H9 (cell line): Measurements from ENCODE around the gene CXCL9. TPM values are rescaled to one million over a fixed set of nuclear protein-coding genes. Genes with fewer than 3 reads are reported as not detected.

Experiments
- DNase-seq: peaks from one replicate; pipeline ENCODE4 v3.0.0-alpha.2; 2017
- H2AFZ ChIP-seq: one replicate; pipeline ENCODE4 v1.6.1; 2013; ENCODE audit warnings: mild to moderate bottlenecking, low read length, control low read depth, moderate library complexity
- H2AK5ac ChIP-seq: 2 replicates; pipeline ENCODE4 v1.6.1; 2013; ENCODE audit warnings: low read length, control low read depth, mixed read lengths; ENCODE audit not compliant: insufficient read length
- H2BK120ac ChIP-seq: one replicate; pipeline ENCODE4 v1.6.1; 2013; ENCODE audit warnings: low read depth, mild to moderate bottlenecking, low read length, control low read depth, inconsistent platforms; ENCODE audit not compliant: poor library complexity, severe bottlenecking
- H2BK12ac ChIP-seq: 2 replicates; pipeline ENCODE4 v1.6.1; 2013; ENCODE audit warnings: low read length, control low read depth, mixed read lengths, low read depth; ENCODE audit not compliant: insufficient read length
- H2BK15ac ChIP-seq: 2 replicates; pipeline ENCODE4 v1.6.1; 2013; ENCODE audit warnings: low read depth, low read length, control low read depth
- H2BK20ac ChIP-seq: one replicate; pipeline ENCODE4 v1.6.1; 2013; ENCODE audit warnings: low read depth, mild to moderate bottlenecking, low read length, control low read depth, inconsistent platforms; ENCODE audit not compliant: poor library complexity, severe bottlenecking
- H2BK5ac ChIP-seq: 2 replicates; pipeline ENCODE4 v1.6.1; 2013; ENCODE audit warnings: low read length, control low read depth, mixed read lengths; ENCODE audit not compliant: insufficient read length
- H3K14ac ChIP-seq: 2 replicates; pipeline ENCODE4 v1.6.1; 2013; ENCODE audit warnings: low read length, control low read depth; ENCODE audit not compliant: insufficient read depth
- H3K18ac ChIP-seq: 2 replicates; pipeline ENCODE4 v1.6.1; 2013; ENCODE audit warnings: low read depth, mild to moderate bottlenecking, mixed read lengths, low read length, control low read depth; ENCODE audit not compliant: insufficient read length
- H3K23ac ChIP-seq: 2 replicates; pipeline ENCODE4 v1.6.1; 2013; ENCODE audit warnings: low read length, control low read depth, mixed read lengths, low read depth; ENCODE audit not compliant: insufficient read length
- H3K23me2 ChIP-seq: 2 replicates; pipeline ENCODE4 v1.6.1; 2013; ENCODE audit warnings: low read depth, mild to moderate bottlenecking, mixed read lengths, low read length, control low read depth; ENCODE audit not compliant: insufficient read length, poor library complexity, severe bottlenecking
- H3K27ac ChIP-seq: 2 replicates; pipeline ENCODE4 v1.5.1; 2013; ENCODE audit warnings: low read length, control low read depth, mixed read lengths, low read depth; ENCODE audit not compliant: insufficient read length
- H3K27me3 ChIP-seq: 2 replicates; pipeline ENCODE4 v1.6.1; 2013; ENCODE audit warnings: low read length, control low read depth, inconsistent platforms; ENCODE audit not compliant: insufficient read depth
- H3K4ac ChIP-seq: 2 replicates; pipeline ENCODE4 v1.6.1; 2013; ENCODE audit warnings: low read depth, mild to moderate bottlenecking, control low read depth, inconsistent platforms, low read length, moderate library complexity
- H3K4me1 ChIP-seq: 2 replicates; pipeline ENCODE4 v1.6.1; 2013; ENCODE audit warnings: low read length, control low read depth, inconsistent platforms; ENCODE audit not compliant: insufficient read depth
- H3K4me2 ChIP-seq: 2 replicates; pipeline ENCODE4 v1.6.1; 2013; ENCODE audit warnings: low read length, control low read depth, mixed read lengths; ENCODE audit not compliant: insufficient read length, insufficient read depth
- H3K56ac ChIP-seq: 2 replicates; pipeline ENCODE4 v1.6.1; 2013; ENCODE audit warnings: low read depth, mild to moderate bottlenecking, mixed read lengths, low read length, control low read depth; ENCODE audit not compliant: insufficient read length
- H3K79me1 ChIP-seq: 2 replicates; pipeline ENCODE4 v1.6.1; 2013; ENCODE audit warnings: low read depth, mild to moderate bottlenecking, moderate library complexity, low read length, control low read depth, inconsistent platforms; ENCODE audit not compliant: insufficient read depth, poor library complexity, severe bottlenecking
- H3K79me2 ChIP-seq: 2 replicates; pipeline ENCODE4 v1.6.1; 2013; ENCODE audit warnings: low read length, control low read depth, inconsistent platforms; ENCODE audit not compliant: insufficient read depth
- H3K9ac ChIP-seq: 2 replicates; pipeline ENCODE4 v1.6.1; 2013; ENCODE audit warnings: low read length, control low read depth, mixed read lengths; ENCODE audit not compliant: insufficient read length; ENCODE audit errors: extremely low read depth
- H3K9me3 ChIP-seq: one replicate; pipeline ENCODE4 v1.6.1; 2013; ENCODE audit warnings: low read depth, low read length, inconsistent platforms; ENCODE audit not compliant: control insufficient read depth
- H3T11ph ChIP-seq: one replicate; pipeline ENCODE4 v1.6.1; 2013; ENCODE audit warnings: mild to moderate bottlenecking, low read length, control low read depth, inconsistent platforms
- H4K20me1 ChIP-seq: one replicate; pipeline ENCODE4 v1.6.1; 2013; ENCODE audit not compliant: control insufficient read depth, insufficient read length, insufficient read depth
- H4K5ac ChIP-seq: 2 replicates; pipeline ENCODE4 v1.6.1; 2013; ENCODE audit warnings: low read depth, mild to moderate bottlenecking, mixed read lengths, low read length, control low read depth; ENCODE audit not compliant: insufficient read length
- H4K8ac ChIP-seq: replicated peaks from 2 replicates; pipeline ENCODE4 v1.6.1; 2013; ENCODE audit warnings: low read length, control low read depth, mixed read lengths, low read depth; ENCODE audit not compliant: insufficient read length
- H4K91ac ChIP-seq: 2 replicates; pipeline ENCODE4 v1.6.1; 2013; ENCODE audit warnings: low read depth, mild to moderate bottlenecking, moderate library complexity, mixed read lengths, low read length, control low read depth; ENCODE audit not compliant: insufficient read length
- H3K27ac Mint-ChIP-seq, 3 experiments: 2 replicates in 2 of 3; 3 replicates in 1 of 3; pipeline ENCODE4 v1.8.0; 2020 to 2021; ENCODE audit warnings: mixed read lengths in 3 of 3, mild to moderate bottlenecking in 1 of 3, moderate library complexity in 1 of 3
- H3K27me3 Mint-ChIP-seq: 2 replicates; pipeline ENCODE4 v1.8.0; 2021; ENCODE audit warnings: low read depth, mild to moderate bottlenecking, moderate library complexity, mixed read lengths
- H3K36me3 Mint-ChIP-seq, 3 experiments: 2 replicates in 2 of 3; 3 replicates in 1 of 3; pipeline ENCODE4 v1.8.0; 2020 to 2021; ENCODE audit warnings: low read depth in 3 of 3, mixed read lengths in 3 of 3; ENCODE audit not compliant: insufficient read depth in 1 of 3
- H3K4me1 Mint-ChIP-seq, 2 experiments: 2 replicates each; pipeline ENCODE4 v1.8.0; 2020; ENCODE audit warnings: mixed read lengths in 2 of 2
- H3K4me3 Mint-ChIP-seq, 2 experiments: 2 replicates in 1 of 2; 3 replicates in 1 of 2; pipeline ENCODE4 v1.8.0; 2020 to 2021; ENCODE audit warnings: mild to moderate bottlenecking in 2 of 2, mixed read lengths in 2 of 2, moderate library complexity in 1 of 2
- H3K9me3 Mint-ChIP-seq, 2 experiments: 2 replicates in 1 of 2; 3 replicates in 1 of 2; pipeline ENCODE4 v1.8.0; 2020; ENCODE audit warnings: mild to moderate bottlenecking in 2 of 2, mixed read lengths in 2 of 2, moderate library complexity in 1 of 2
- WGBS: extraction: QIAGEN DNeasy Blood & Tissue Kit; methylation state at CpG from one replicate; pipeline ENCODE4 v1.1.7; 2013; ENCODE audit warnings: missing lambda C conversion rate, low lambda C conversion rate, mixed read lengths; ENCODE audit not compliant: insufficient read length; ENCODE audit errors: extremely low coverage; 5-methylcytosine and 5-hydroxymethylcytosine counted together
- total RNA-seq: library from RNA; stranded (reverse); gene quantifications from 2 replicates; pipeline ENCODE4 v1.2.1, GENCODE V29; 2021
- TF ChIP-seq, protein P1 (sequence below): fragments of 200-600 bp; sonication (generic); conservative IDR thresholded peaks from 3 replicates; pipeline ENCODE4 v1.8.0; 2021; ENCODE audit warnings: antibody characterized with exemption, mild to moderate bottlenecking

The CXCL9 gene
- total RNA-seq, 1 experiment from 2014 or later: not detected

DNA sequence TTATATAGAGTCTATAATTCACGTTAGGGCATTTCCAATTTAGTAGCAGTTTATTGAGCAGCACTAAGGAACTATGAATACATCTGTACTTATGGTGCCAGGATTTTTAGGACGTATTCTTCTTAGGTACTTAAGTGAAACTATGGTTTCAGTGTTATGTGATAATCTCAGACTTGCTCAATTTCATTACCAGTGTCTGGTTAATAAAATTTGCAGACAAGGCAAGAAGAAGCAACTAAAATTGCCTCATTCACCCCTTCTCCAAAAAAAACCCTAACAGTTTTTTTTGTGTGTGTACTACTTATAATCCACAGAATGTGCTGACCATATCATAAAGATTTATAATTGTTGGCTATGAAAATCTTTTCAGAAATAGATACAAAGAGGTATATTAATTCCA is 22.0 kb upstream of the CXCL9 start:
- no peak overlapping the region for H4K5ac ChIP-seq
- H2BK120ac ChIP-seq: no peak overlapping the region
- H4K91ac ChIP-seq: no peak overlapping the region
- H3K14ac ChIP-seq: no peak overlapping the region
- H3K27me3 ChIP-seq: no peaks in the 10 kb centered on the region
- no peak overlapping the region for H2AFZ ChIP-seq
- no peak overlapping the region for H3K56ac ChIP-seq
- no peak overlapping the region for H3K9ac ChIP-seq
- no peak overlapping the region for H3K27ac Mint-ChIP-seq
- H3K9me3 ChIP-seq: no peaks in the 10 kb centered on the region
- WGBS: no CpG with 5 or more reads among the region's 2 CpGs
- no peaks in the 10 kb centered on the region; a peak in 1 of 5 replicates for H3K9me3 Mint-ChIP-seq
- no peaks in the 10 kb centered on the region for H3K79me1 ChIP-seq
- H3K4me1 Mint-ChIP-seq: no peaks in the 10 kb centered on the region
- H3K79me2 ChIP-seq: no peaks in the 10 kb centered on the region
- H4K20me1 ChIP-seq: no peaks in the 10 kb centered on the region
- H2BK15ac ChIP-seq: no peak overlapping the region
- DNase-seq: no peak
- H4K8ac ChIP-seq: no peak overlapping the region
- H3K4ac ChIP-seq: no peak overlapping the region
- H3K23me2 ChIP-seq: no peaks in the 10 kb centered on the region
- no peaks in the 10 kb centered on the region for H3K36me3 Mint-ChIP-seq
- no peak overlapping the region for H2BK5ac ChIP-seq
- no peak overlapping the region for H3K23ac ChIP-seq
- TF ChIP-seq, protein P1, sequence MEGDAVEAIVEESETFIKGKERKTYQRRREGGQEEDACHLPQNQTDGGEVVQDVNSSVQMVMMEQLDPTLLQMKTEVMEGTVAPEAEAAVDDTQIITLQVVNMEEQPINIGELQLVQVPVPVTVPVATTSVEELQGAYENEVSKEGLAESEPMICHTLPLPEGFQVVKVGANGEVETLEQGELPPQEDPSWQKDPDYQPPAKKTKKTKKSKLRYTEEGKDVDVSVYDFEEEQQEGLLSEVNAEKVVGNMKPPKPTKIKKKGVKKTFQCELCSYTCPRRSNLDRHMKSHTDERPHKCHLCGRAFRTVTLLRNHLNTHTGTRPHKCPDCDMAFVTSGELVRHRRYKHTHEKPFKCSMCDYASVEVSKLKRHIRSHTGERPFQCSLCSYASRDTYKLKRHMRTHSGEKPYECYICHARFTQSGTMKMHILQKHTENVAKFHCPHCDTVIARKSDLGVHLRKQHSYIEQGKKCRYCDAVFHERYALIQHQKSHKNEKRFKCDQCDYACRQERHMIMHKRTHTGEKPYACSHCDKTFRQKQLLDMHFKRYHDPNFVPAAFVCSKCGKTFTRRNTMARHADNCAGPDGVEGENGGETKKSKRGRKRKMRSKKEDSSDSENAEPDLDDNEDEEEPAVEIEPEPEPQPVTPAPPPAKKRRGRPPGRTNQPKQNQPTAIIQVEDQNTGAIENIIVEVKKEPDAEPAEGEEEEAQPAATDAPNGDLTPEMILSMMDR: no peak
- no peak overlapping the region for H3K4me2 ChIP-seq
- H2BK20ac ChIP-seq: no peak overlapping the region
- H2BK12ac ChIP-seq: no peak overlapping the region
- peaks cover 4% of the 10 kb centered on the region; the same call in 1 of the 2 replicates for H3K27me3 Mint-ChIP-seq
- no peak overlapping the region for H3K18ac ChIP-seq
- no peak overlapping the region for H3K27ac ChIP-seq
- H3T11ph ChIP-seq: no peak overlapping the region
- H3K4me1 ChIP-seq: no peaks in the 10 kb centered on the region
- no peak overlapping the region for H2AK5ac ChIP-seq
- no peak overlapping the region for H3K4me3 Mint-ChIP-seq
